ENCODE measurements around the gene KRT79. TPM values are rescaled to one million over a fixed set of nuclear protein-coding genes. Genes with fewer than 3 reads are reported as not detected.

KRT79 gene
- total RNA-seq, 1 donor from 2014 or later: not detected

DNA sequence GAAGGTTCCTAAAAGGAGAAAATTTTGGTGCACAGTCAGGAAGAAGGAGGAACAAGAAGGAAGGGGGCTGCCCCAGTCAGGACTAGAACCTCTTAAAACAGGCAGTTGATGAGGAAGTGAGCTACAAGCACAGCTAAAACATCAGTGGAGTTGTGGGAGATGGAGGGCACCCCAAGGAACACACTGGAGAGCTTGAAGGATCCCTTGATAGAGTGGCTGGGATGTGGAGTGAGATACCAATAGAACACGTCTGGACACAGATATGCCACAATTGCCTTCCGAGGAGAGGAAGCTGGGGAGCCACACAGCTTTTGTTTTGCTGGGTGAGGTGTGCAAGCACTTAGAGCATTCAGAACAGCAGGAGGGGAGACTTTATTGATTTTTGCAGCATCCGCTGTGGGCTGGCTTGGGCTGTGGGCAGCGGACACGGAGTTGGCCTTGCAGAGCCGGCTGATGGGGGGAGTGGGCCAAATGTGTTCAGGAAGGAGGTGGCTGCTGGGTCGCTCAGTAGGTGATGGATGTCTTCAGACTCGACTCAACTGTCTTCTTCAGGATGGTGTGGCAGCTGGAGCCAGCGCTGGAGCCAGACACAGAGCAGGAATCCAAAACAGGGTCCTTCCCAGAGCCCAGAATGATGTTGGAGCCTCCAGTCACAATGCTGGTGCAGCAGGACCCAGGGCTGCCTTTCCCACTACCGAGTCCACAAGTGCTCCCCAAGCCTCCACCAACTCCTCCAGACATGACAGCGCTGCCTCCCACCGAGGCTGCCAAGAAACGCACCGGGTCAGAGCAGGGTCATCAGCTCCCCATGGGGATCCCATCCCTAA is 4.7 kb upstream of the KRT79 start:
- DNase-seq (ENCODE audit: low spot score in 2 of 2, unreplicated experiment in 2 of 2): no peak
- Mint-ChIP-seq H3K27me3 (ENCODE audit: low read depth) (peaks cover 64% of the 10 kb centered on the region), H3K27ac (no peak overlapping the region), H3K9me3 (no peaks in the 10 kb centered on the region), H3K4me3 (no peak overlapping the region), H3K36me3 (no peaks in the 10 kb centered on the region), H3K4me1 (peaks cover 6% of the 10 kb centered on the region)
- TF ChIP-seq, protein P1, sequence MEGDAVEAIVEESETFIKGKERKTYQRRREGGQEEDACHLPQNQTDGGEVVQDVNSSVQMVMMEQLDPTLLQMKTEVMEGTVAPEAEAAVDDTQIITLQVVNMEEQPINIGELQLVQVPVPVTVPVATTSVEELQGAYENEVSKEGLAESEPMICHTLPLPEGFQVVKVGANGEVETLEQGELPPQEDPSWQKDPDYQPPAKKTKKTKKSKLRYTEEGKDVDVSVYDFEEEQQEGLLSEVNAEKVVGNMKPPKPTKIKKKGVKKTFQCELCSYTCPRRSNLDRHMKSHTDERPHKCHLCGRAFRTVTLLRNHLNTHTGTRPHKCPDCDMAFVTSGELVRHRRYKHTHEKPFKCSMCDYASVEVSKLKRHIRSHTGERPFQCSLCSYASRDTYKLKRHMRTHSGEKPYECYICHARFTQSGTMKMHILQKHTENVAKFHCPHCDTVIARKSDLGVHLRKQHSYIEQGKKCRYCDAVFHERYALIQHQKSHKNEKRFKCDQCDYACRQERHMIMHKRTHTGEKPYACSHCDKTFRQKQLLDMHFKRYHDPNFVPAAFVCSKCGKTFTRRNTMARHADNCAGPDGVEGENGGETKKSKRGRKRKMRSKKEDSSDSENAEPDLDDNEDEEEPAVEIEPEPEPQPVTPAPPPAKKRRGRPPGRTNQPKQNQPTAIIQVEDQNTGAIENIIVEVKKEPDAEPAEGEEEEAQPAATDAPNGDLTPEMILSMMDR (IDR thresholded peaks at IDR 0.05; ENCODE audit: unreplicated experiment): no peak

DNA sequence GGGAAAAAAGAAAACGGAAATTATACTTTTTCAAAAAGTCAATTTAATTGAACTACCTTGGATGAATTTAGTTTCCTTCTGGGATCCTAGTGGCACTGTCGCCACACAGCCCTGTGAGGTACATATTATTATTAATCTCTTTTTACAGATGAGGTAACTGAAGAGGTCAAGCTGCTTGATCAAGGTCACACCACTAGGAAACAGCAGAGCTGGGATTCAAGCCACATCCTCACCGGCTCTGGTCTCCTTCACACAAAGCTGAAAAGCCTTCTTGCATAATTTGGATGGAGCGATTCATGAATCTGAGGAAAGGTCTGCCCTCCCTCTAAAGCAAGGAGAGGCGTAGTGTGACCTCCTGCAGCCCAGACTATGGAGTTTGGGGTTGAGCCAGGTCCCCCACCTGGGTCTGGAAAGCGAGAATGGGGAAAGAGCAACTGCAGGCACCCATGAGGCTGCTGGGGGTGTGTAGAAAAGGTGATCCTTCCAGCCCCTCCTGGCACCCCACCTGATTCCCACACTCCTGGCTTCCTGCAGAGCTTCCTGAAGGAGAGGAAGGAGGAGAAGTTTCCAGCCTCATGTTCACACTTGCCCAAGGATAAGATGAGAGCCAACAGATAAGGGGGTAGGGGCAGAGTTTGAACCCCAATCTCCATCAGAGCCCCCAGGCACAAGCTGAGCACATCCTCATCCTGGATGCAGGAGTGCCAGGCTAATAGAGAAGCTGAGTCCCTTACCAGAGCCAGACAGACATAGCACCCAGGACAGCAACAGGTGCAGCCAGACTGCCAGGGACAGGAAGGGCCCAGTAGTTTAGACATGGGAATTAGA is 3.9 kb upstream of the KRT79 start:
- no peak for DNase-seq (ENCODE audit: low spot score in 2 of 2, unreplicated experiment in 2 of 2)
- TF ChIP-seq, protein P1 (IDR thresholded peaks at IDR 0.05; ENCODE audit: unreplicated experiment): no peak
- Mint-ChIP-seq H3K4me1 (peaks cover 6% of the 10 kb centered on the region), H3K36me3 (no peaks in the 10 kb centered on the region), H3K4me3 (no peak overlapping the region), H3K27ac (no peak overlapping the region), H3K9me3 (no peaks in the 10 kb centered on the region), H3K27me3 (ENCODE audit: low read depth) (peaks cover 60% of the 10 kb centered on the region)

DNA sequence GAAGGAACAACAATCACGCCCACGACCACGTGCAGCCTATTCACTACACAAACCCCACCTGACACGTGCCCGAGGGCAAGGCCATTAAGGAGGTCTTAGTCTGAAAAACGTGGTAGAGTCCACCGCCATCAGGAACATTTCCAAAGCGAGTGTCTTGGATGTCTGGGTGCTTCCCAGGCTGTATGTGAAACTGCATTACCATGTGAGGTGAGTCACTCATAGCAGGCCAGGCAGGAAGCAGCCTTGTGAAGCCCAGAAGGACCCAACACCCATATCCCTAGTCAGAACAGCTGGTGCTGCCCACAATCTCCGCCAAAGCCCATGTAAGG is 3.3 kb upstream of the KRT79 start:
- H3K4me1 Mint-ChIP-seq: peaks cover 6% of the 10 kb centered on the region
- TF ChIP-seq, protein P1 (IDR thresholded peaks at IDR 0.05; ENCODE audit: unreplicated experiment): no peak
- no peaks in the 10 kb centered on the region for H3K9me3 Mint-ChIP-seq
- no peak overlapping the region for H3K27ac Mint-ChIP-seq
- H3K4me3 Mint-ChIP-seq: no peak overlapping the region
- H3K36me3 Mint-ChIP-seq: no peaks in the 10 kb centered on the region
- no peak for DNase-seq (ENCODE audit: low spot score in 2 of 2, unreplicated experiment in 2 of 2)
- H3K27me3 Mint-ChIP-seq (ENCODE audit: low read depth): peaks cover 55% of the 10 kb centered on the region

DNA sequence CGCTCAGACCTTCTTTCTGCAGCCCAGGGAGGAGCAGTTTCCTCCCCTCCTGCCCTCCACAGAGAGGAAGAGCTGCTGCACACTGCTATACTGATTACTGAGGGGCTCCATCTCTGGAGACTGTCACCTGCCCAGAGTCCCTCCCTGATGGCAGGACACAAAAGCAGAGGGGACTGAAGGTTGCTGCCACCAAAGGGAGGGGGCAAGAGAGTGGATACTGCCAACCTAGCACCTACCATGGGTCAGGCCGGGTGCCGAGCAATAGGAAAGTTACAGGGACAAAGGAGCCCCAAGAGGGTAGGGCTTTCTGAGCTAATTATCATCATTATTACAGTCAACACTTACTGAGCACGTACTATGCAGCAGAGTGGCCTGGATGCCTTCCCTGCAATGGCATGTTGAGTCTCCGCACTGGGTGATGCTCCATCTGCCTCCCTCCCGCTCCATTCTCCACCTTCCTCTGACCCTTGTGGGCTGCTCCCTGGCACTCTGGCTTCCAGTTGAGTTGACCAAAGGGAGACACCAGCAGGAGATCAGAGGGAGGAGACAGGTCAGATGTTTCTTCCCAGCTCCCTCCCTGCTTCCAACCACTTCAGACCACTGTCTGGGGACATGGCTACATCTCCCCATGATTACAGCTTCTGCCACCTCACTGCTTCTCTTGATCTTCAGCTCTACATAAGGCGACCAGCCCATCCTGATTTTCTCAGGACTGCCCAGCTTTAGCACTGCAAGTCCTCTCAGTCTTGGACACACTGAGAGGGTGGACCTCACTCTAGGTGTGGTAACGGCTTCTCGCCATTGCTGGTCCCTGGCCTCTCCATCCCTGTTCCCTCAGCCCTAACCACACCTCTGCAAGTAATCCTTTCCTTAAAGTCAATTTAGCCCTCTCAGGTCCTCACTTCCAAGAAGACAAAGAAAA is 2.6 kb upstream of the KRT79 start:
- H3K4me1 Mint-ChIP-seq: peaks cover 6% of the 10 kb centered on the region
- TF ChIP-seq, protein P1 (IDR thresholded peaks at IDR 0.05; ENCODE audit: unreplicated experiment): no peak
- H3K27me3 Mint-ChIP-seq (ENCODE audit: low read depth): peaks cover 49% of the 10 kb centered on the region
- H3K36me3 Mint-ChIP-seq: no peaks in the 10 kb centered on the region
- no peak overlapping the region for H3K4me3 Mint-ChIP-seq
- no peak overlapping the region for H3K27ac Mint-ChIP-seq
- H3K9me3 Mint-ChIP-seq: no peaks in the 10 kb centered on the region
- no peak for DNase-seq (ENCODE audit: low spot score in 2 of 2, unreplicated experiment in 2 of 2)

DNA sequence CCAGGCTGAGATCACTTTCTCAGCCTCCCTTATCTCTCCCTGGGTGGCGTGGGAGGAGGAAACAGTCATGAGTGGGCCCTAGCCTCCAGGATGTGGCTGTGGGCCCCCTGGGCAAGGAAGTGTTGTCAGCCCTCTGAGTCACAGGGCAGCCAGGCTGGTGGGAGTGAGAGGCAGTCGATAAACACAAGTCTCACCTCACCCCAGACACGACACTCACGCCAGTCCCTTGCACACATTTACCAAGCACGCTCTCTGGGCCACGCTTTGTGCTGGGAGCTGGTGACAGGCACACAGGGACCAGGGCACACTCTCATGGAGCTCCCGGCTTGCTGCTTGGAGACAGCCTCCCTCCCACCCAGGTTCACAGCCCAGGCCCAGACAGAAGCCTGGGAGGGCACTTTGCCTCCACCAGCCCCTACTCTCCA is 1.9 kb upstream of the KRT79 start:
- H3K36me3 Mint-ChIP-seq: no peaks in the 10 kb centered on the region
- TF ChIP-seq, protein P1 (IDR thresholded peaks at IDR 0.05; ENCODE audit: unreplicated experiment): no peak
- peaks cover 6% of the 10 kb centered on the region for H3K4me1 Mint-ChIP-seq
- peaks cover 45% of the 10 kb centered on the region for H3K27me3 Mint-ChIP-seq (ENCODE audit: low read depth)
- no peak overlapping the region for H3K27ac Mint-ChIP-seq
- no peak overlapping the region for H3K4me3 Mint-ChIP-seq
- H3K9me3 Mint-ChIP-seq: no peaks in the 10 kb centered on the region
- DNase-seq (ENCODE audit: low spot score in 2 of 2, unreplicated experiment in 2 of 2): no peak
